GM12878 (cell line): ENCODE data around the gene PTBP3. TPM values are rescaled to one million over a fixed set of nuclear protein-coding genes. Genes with fewer than 3 reads are reported as not detected.

Experiments
- ATAC-seq: fragments of 200-7000 bp; cut with Tn5 transposase; 3 replicates; pipeline ENCODE4 v1.9.1; 2020; ENCODE audit warnings: mild to moderate bottlenecking, moderate library complexity
- BruUV-seq: library from RNA; stranded (reverse); fragments of 400-500 nt; replicated peaks from 2 replicates; lab custom pipeline; 2021; lab: Mats Ljungman, UMichigan
- CTCF ChIA-PET: fragments of 300-600 bp; sonication (Branson Sonifier 250); formaldehyde crosslinking; extraction: SDS; loops from one replicate; lab custom pipeline; 2021; ENCODE audit warnings: inconsistent platforms; lab: Yijun Ruan, JAX
- POLR2A ChIA-PET: fragments of 350-600 bp; formaldehyde crosslinking; extraction: SDS; loops from one replicate; lab custom pipeline; 2021; ENCODE audit warnings: inconsistent platforms; lab: Charles Lee
- RAD21 ChIA-PET: fragments of 300-600 bp; sonication (Branson Sonifier 250); formaldehyde crosslinking; loops from one replicate; lab custom pipeline; 2023; ENCODE audit warnings: antibody characterized with exemption; ENCODE audit not compliant: unreplicated experiment; lab: Charles Lee
- SMC1A ChIA-PET: fragments of 300-600 bp; sonication (Branson Sonifier 250); formaldehyde crosslinking; loops from one replicate; lab custom pipeline; 2023; ENCODE audit not compliant: unreplicated experiment, uncharacterized antibody; lab: Charles Lee
- DNase-seq: peaks from one replicate; pipeline ENCODE4 v3.0.0-alpha.2; 2011; ENCODE audit warnings: low read depth, low spot score
- FAIRE-seq: peaks from 3 replicates; lab custom pipeline; 2011; peaks lifted over from hg19 to GRCh38; lab: Jason Lieb, UNC
- H2AFZ ChIP-seq: 2 replicates; pipeline ENCODE4 v1.6.0; 2011; ENCODE audit warnings: low read depth, low read length, control low read depth; ENCODE audit not compliant: control insufficient read depth
- H3K27ac ChIP-seq: 2 replicates; pipeline ENCODE4 v1.5.1; 2011; ENCODE audit warnings: control low read depth; ENCODE audit not compliant: control insufficient read depth, insufficient read depth
- H3K27me3 ChIP-seq, 2 experiments: replicated peaks in 1 of 2; 2 replicates each; pipeline versions ENCODE4 v1.6.0 to v1.6.1; 2011; ENCODE audit warnings: low read length in 1 of 2; ENCODE audit not compliant: control insufficient read depth in 2 of 2, insufficient read depth in 2 of 2
- H3K36me3 ChIP-seq, 2 experiments: 2 replicates each; pipeline ENCODE4 v1.5.1; 2011; ENCODE audit warnings: low read length in 1 of 2; ENCODE audit not compliant: control insufficient read depth in 2 of 2, insufficient read depth in 2 of 2
- H3K4me1 ChIP-seq: 2 replicates; pipeline ENCODE4 v1.6.1; 2011; ENCODE audit warnings: mild to moderate bottlenecking, low read length, moderate library complexity, mixed read lengths; ENCODE audit not compliant: control insufficient read depth, insufficient read depth
- H3K4me2 ChIP-seq: 2 replicates; pipeline ENCODE4 v1.6.0; 2011; ENCODE audit warnings: control low read depth; ENCODE audit not compliant: control insufficient read depth, insufficient read depth
- H3K4me3 ChIP-seq: fragments of 200-600 bp; sonication (generic); 2 replicates; pipeline ENCODE4 v1.5.1; 2016
- H3K79me2 ChIP-seq: 2 replicates; pipeline ENCODE4 v1.6.0; 2011; ENCODE audit warnings: low read length; ENCODE audit not compliant: control insufficient read depth, insufficient read depth
- H3K9ac ChIP-seq: 2 replicates; pipeline ENCODE4 v1.8.0; 2011; ENCODE audit warnings: low read length, control low read depth, mixed read lengths; ENCODE audit not compliant: control insufficient read depth, insufficient read depth
- H3K9me3 ChIP-seq: replicated peaks from 3 replicates; pipeline ENCODE4 v1.5.1; 2011; ENCODE audit warnings: mild to moderate bottlenecking, low read length; ENCODE audit not compliant: control insufficient read depth, insufficient read depth
- H4K20me1 ChIP-seq: 2 replicates; pipeline ENCODE4 v1.6.0; 2011; ENCODE audit not compliant: control insufficient read depth, insufficient read depth
- MEF2B ChIP-seq: fragments of 450-650 bp; IDR thresholded peaks from 2 replicates; pipeline ENCODE4 v1.6.1; 2018; ENCODE audit warnings: mild to moderate bottlenecking, moderate library complexity; ENCODE audit not compliant: partially characterized antibody, poor library complexity, severe bottlenecking
- POLR2A ChIP-seq: IDR thresholded peaks from 2 replicates; pipeline ENCODE4 v1.6.1; 2011; ENCODE audit warnings: low read depth, mild to moderate bottlenecking, low read length
- RB1 ChIP-seq: fragments of 450-650 bp; formaldehyde crosslinking; IDR thresholded peaks from 2 replicates; pipeline ENCODE4 v1.6.1; 2017; ENCODE audit warnings: mild to moderate bottlenecking, borderline replicate concordance
- RELA ChIP-seq: fragments of 450-650 bp; IDR thresholded peaks from 2 replicates; pipeline ENCODE4 v1.8.0; 2014; ENCODE audit warnings: borderline replicate concordance; ENCODE audit not compliant: partially characterized antibody
- RELB ChIP-seq: fragments of 450-650 bp; IDR thresholded peaks from 2 replicates; pipeline ENCODE4 v1.6.1; 2017; ENCODE audit warnings: low read depth, mild to moderate bottlenecking, moderate library complexity
- RFX5 ChIP-seq: IDR thresholded peaks from 2 replicates; pipeline ENCODE4 v1.6.1; 2011; ENCODE audit warnings: low read depth, low read length, improper control_type of control experiment
- WRNIP1 ChIP-seq: IDR thresholded peaks from 2 replicates; pipeline ENCODE4 v1.6.1; 2011; ENCODE audit warnings: low read depth, low read length, improper control_type of control experiment, borderline replicate concordance
- ZNF384 ChIP-seq: IDR thresholded peaks from 2 replicates; pipeline ENCODE4 v1.6.1; 2012; ENCODE audit warnings: low read depth, mild to moderate bottlenecking, low read length, improper control_type of control experiment, borderline replicate concordance
- WGBS: methylation state at CpG from one replicate; pipeline ENCODE4 v1.1.6; 2016; ENCODE audit warnings: low lambda C conversion rate; ENCODE audit not compliant: insufficient replicate concordance, insufficient coverage; ENCODE audit errors: missing lambda C conversion rate; 5-methylcytosine and 5-hydroxymethylcytosine counted together
- in situ Hi-C: fragments of 300-500 bp; cut with MboI; formaldehyde crosslinking; loops from 9 replicates; pipeline ENCODE4 v1.14.3; 2018; ENCODE audit warnings: mixed read lengths
- intact Hi-C: fragments of 100-400 bp; cut with micrococcal nuclease; formaldehyde crosslinking; loops from one replicate; pipeline ENCODE4 v1.14.2; 2022; ENCODE audit not compliant: unreplicated experiment
- polyA plus RNA-seq, 11 experiments: library from polyadenylated mRNA; depleted of rRNA in 4 of 11; unstranded in 6 of 11; stranded (reverse) in 5 of 11; fragments of >200 nt; fragmentation: Nextera tagmentation in 4 of 11; fragmentation: Illumina TruSeq in 1 of 11; extraction: Ambion mirVana in 4 of 11; extraction: Trizol in 1 of 11; gene quantifications; 1 replicate in 1 of 11; 2 replicates in 10 of 11; pipeline versions ENCODE4 v1.2.1 to v1.2.3, GENCODE V29; 2011 to 2016; ENCODE audit warnings: inconsistent platforms in 2 of 11, missing spikeins in 2 of 11, low read depth in 1 of 11
- total RNA-seq, 4 experiments: library from RNA; depleted of rRNA in 3 of 4; stranded (reverse); fragments of >200 nt in 3 of 4; fragmentation: Illumina TruSeq in 1 of 4; extraction: Trizol in 1 of 4; gene quantifications; 2 replicates each; pipeline versions ENCODE4 v1.2.1 to v1.2.3, GENCODE V29; 2013 to 2021
- TF ChIP-seq, protein P1 (sequence below): IDR thresholded peaks from 2 replicates; pipeline ENCODE4 v1.6.1; 2011; ENCODE audit warnings: borderline replicate concordance, low read depth, mild to moderate bottlenecking, moderate library complexity, low read length; ENCODE audit not compliant: insufficient read depth, poor library complexity, severe bottlenecking
- TF ChIP-seq, protein P2 (sequence below): fragments of 450-650 bp; IDR thresholded peaks from 2 replicates; pipeline ENCODE4 v1.6.1; 2016; ENCODE audit warnings: mild to moderate bottlenecking
- TF ChIP-seq, protein P3 (sequence below): fragments of 450-650 bp; IDR thresholded peaks from 2 replicates; pipeline ENCODE4 v1.6.1; 2017; ENCODE audit warnings: borderline replicate concordance

The PTBP3 gene
- total and polyA plus RNA-seq, 10 of the 15 experiments (the other 5 are each of a cell fraction or from before 2014, with no cell fraction given) = 12.5 to 104 (median 52.7) TPM

GRCh38 chr9:112327718-112328450 lies 5.5 kb downstream of the PTBP3 start:
- Histone ChIP-seq H3K4me2 (peak overlapping the region; percentile 61; the same call in 1 of the 2 replicates), H4K20me1 (no peaks in the 10 kb centered on the region), H3K9ac (no peak overlapping the region), H3K4me3 (0 out of 2 replicates have a peak overlapping the region, but pooled peaks have one; percentile 5), H3K79me2 (peaks cover 96% of the 10 kb centered on the region), H3K9me3 (peaks cover 8% of the 10 kb centered on the region; the same call in 2 of the 3 replicates), H3K27me3 (no peaks in the 10 kb centered on the region), H3K36me3 (peaks cover 0 to 9% of the 10 kb centered on the region in 2 experiments; a peak in 3 of 4 replicates), H3K27ac (0 out of 2 replicates have a peak overlapping the region, but pooled peaks have one; percentile 20), H2AFZ (no peak overlapping the region), H3K4me1 (peaks cover 23% of the 10 kb centered on the region)
- no TSS peak for BruUV-seq
- 24% methylated on average over 2 of the region's 2 CpGs for WGBS
- POLR2A ChIA-PET = no interaction called here
- SMC1A ChIA-PET = interaction anchor here (1.2 to 3.5 kb wide), 6 partner anchors 8 to 230 kb away, joined by 4 to 22 read pairs (median 8); no protein-coding TSS in a partner anchor
- intact Hi-C loops = no loop called here
- in situ Hi-C loops = no loop called here
- RAD21 ChIA-PET = interaction anchor here (0.7 to 2.7 kb wide), 3 partner anchors 51 to 958 kb away, joined by 3 to 9 read pairs (median 4); partner anchors contain the start of gene HSDL2
- no peak for TF ChIP-seq RFX5
- 0 out of 2 replicates have a peak, but pooled peaks have one; percentile 18 for TF ChIP-seq RELB
- TF ChIP-seq WRNIP1 = no peak
- TF ChIP-seq MEF2B = no peak
- TF ChIP-seq, protein P1, sequence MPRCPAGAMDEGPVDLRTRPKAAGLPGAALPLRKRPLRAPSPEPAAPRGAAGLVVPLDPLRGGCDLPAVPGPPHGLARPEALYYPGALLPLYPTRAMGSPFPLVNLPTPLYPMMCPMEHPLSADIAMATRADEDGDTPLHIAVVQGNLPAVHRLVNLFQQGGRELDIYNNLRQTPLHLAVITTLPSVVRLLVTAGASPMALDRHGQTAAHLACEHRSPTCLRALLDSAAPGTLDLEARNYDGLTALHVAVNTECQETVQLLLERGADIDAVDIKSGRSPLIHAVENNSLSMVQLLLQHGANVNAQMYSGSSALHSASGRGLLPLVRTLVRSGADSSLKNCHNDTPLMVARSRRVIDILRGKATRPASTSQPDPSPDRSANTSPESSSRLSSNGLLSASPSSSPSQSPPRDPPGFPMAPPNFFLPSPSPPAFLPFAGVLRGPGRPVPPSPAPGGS = no peak
- no peak for TF ChIP-seq RELA
- TF ChIP-seq, protein P2, sequence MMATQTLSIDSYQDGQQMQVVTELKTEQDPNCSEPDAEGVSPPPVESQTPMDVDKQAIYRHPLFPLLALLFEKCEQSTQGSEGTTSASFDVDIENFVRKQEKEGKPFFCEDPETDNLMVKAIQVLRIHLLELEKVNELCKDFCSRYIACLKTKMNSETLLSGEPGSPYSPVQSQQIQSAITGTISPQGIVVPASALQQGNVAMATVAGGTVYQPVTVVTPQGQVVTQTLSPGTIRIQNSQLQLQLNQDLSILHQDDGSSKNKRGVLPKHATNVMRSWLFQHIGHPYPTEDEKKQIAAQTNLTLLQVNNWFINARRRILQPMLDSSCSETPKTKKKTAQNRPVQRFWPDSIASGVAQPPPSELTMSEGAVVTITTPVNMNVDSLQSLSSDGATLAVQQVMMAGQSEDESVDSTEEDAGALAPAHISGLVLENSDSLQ = 0 out of 2 replicates have a peak, but pooled peaks have one; percentile 9
- TF ChIP-seq, protein P3, sequence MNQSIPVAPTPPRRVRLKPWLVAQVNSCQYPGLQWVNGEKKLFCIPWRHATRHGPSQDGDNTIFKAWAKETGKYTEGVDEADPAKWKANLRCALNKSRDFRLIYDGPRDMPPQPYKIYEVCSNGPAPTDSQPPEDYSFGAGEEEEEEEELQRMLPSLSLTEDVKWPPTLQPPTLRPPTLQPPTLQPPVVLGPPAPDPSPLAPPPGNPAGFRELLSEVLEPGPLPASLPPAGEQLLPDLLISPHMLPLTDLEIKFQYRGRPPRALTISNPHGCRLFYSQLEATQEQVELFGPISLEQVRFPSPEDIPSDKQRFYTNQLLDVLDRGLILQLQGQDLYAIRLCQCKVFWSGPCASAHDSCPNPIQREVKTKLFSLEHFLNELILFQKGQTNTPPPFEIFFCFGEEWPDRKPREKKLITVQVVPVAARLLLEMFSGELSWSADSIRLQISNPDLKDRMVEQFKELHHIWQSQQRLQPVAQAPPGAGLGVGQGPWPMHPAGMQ = no peak
- no peak for TF ChIP-seq ZNF384
- TF ChIP-seq POLR2A = no peak
- TF ChIP-seq RB1 = no peak
- DNase-seq (no peak), FAIRE-seq (no peak), ATAC-seq (no peak)
- CTCF ChIA-PET = interaction anchor here (0.6 to 1.9 kb wide), 4 partner anchors 13 to 230 kb away, joined by 3 to 7 read pairs (median 4); no protein-coding TSS in a partner anchor
